Body of pancreas (tissue), 4 donors: ENCODE results near the gene MOBP. TPM values are rescaled to one million over a fixed set of nuclear protein-coding genes. Genes with fewer than 3 reads are reported as not detected.

Source experiments
- ATAC-seq: fragments of 150-250 bp; one replicate; pipeline ENCODE4 v1.9.1; 2016
- DNase-seq, 4 donors: peaks; one replicate each; pipeline ENCODE4 v3.0.0-alpha.2; 2019
- H3K27ac ChIP-seq, 4 donors: fragments of 200-600 bp; sonication (generic); 1 replicate in 3 of 4; 2 replicates in 1 of 4; pipeline versions ENCODE4 v1.5.1 to v1.6.1; 2016 to 2019; ENCODE audit warnings: mild to moderate bottlenecking in 1 of 4, mixed read lengths in 1 of 4, moderate library complexity in 1 of 4
- H3K27me3 ChIP-seq, 2 donors: fragments of 200-600 bp; sonication (generic); one replicate each; pipeline ENCODE4 v1.6.0; 2016; ENCODE audit warnings: mild to moderate bottlenecking in 1 of 2
- H3K36me3 ChIP-seq, 2 donors: fragments of 200-600 bp; sonication (generic); replicated peaks in 1 of 2; 2 replicates each; pipeline ENCODE4 v1.5.1; 2016; ENCODE audit warnings: low read depth in 2 of 2; ENCODE audit not compliant: insufficient read depth in 1 of 2
- H3K4me1 ChIP-seq: fragments of 200-600 bp; sonication (generic); one replicate; pipeline ENCODE4 v1.6.0; 2016
- H3K4me3 ChIP-seq, 2 donors: fragments of 200-600 bp; sonication (generic); 1 replicate in 1 of 2; 2 replicates in 1 of 2; pipeline ENCODE4 v1.5.1; 2016 to 2019
- H3K9me3 ChIP-seq, 3 donors: fragments of 200-600 bp; sonication (generic); 1 replicate in 2 of 3; 2 replicates in 1 of 3; pipeline ENCODE4 v1.5.1; 2016
- CTCF ChIP-seq, 7 experiments: fragments of 450-650 bp in 4 of 7; fragments of 200-600 bp in 3 of 7; sonication (generic) in 3 of 7; IDR thresholded peaks; one replicate each; pipeline ENCODE4 v1.5.1; 2016 to 2019; ENCODE audit warnings: antibody characterized with exemption in 7 of 7
- POLR2A ChIP-seq, 3 donors: fragments of 450-650 bp; IDR thresholded peaks; one replicate each; pipeline ENCODE4 v1.6.1; 2016; ENCODE audit warnings: antibody characterized with exemption in 3 of 3, mild to moderate bottlenecking in 2 of 3
- WGBS, 2 donors: methylation state at CpG; one replicate each; pipeline ENCODE4 v1.1.5; 2017; 5-methylcytosine and 5-hydroxymethylcytosine counted together
- intact Hi-C: fragments of 100-400 bp; cut with DNase I; formaldehyde crosslinking; loops from one replicate; pipeline ENCODE4 v1.15.1; 2023
- total RNA-seq, 2 donors: library from RNA; depleted of rRNA; stranded (reverse); fragments of >200 nt; gene quantifications; one replicate each; pipeline ENCODE4 v1.1.0, GENCODE V29; 2016

The MOBP gene
- total RNA-seq, 2 donors from 2014 or later: not detected

- no peak overlapping the region for H3K4me3 ChIP-seq
- H3K36me3 ChIP-seq: no peaks in the 10 kb centered on the region
- ATAC-seq (no peak), DNase-seq (peak in 1 of 4 donors; percentile 2)
- 80 to 91% methylated on average over 3 of the region's 3 CpGs for WGBS, 2 donors
- intact Hi-C loops: no loop called here
- no peak overlapping the region for H3K27ac ChIP-seq
- no peaks in the 10 kb centered on the region for H3K4me1 ChIP-seq
- no peaks in the 10 kb centered on the region for H3K27me3 ChIP-seq
- no peaks in the 10 kb centered on the region for H3K9me3 ChIP-seq
- no peak for TF ChIP-seq POLR2A (IDR thresholded peaks at IDR 0.05)
- no peak for TF ChIP-seq CTCF (IDR thresholded peaks at IDR 0.05)
Observed at GRCh38 chr3:39531665-39532064, 64.2 kb downstream of the MOBP start.

GRCh38 chr3:39532777-39533176, 65.3 kb downstream of the MOBP start:
- 61 to 64% methylated on average over 1 of the region's 1 CpG for WGBS, 2 donors
- Histone ChIP-seq H3K27me3 (no peaks in the 10 kb centered on the region), H3K27ac (no peak overlapping the region), H3K4me1 (no peaks in the 10 kb centered on the region), H3K36me3 (no peaks in the 10 kb centered on the region), H3K4me3 (no peak overlapping the region), H3K9me3 (no peaks in the 10 kb centered on the region)
- no peak for DNase-seq
- no peak for ATAC-seq
- intact Hi-C loops: no loop called here
- TF ChIP-seq POLR2A (IDR thresholded peaks at IDR 0.05) (no peak), CTCF (IDR thresholded peaks at IDR 0.05) (no peak)

GRCh38 chr3:39533226-39533625, 65.7 kb downstream of the MOBP start:
- DNase-seq (no peak), ATAC-seq (no peak)
- 23 to 35% methylated on average over 2 of the region's 2 CpGs for WGBS, 2 donors
- Histone ChIP-seq H3K4me3 (no peak overlapping the region), H3K27me3 (no peaks in the 10 kb centered on the region), H3K9me3 (no peaks in the 10 kb centered on the region), H3K27ac (no peak overlapping the region), H3K36me3 (no peaks in the 10 kb centered on the region), H3K4me1 (no peaks in the 10 kb centered on the region)
- TF ChIP-seq POLR2A (IDR thresholded peaks at IDR 0.05) (no peak), CTCF (IDR thresholded peaks at IDR 0.05) (no peak)
- intact Hi-C loops: no loop called here

- TF ChIP-seq CTCF (IDR thresholded peaks at IDR 0.05) (no peak), POLR2A (IDR thresholded peaks at IDR 0.05) (no peak)
- intact Hi-C loops: no loop called here
- Histone ChIP-seq H3K36me3 (no peaks in the 10 kb centered on the region), H3K4me1 (no peaks in the 10 kb centered on the region), H3K27ac (no peak overlapping the region), H3K9me3 (no peaks in the 10 kb centered on the region), H3K27me3 (no peaks in the 10 kb centered on the region), H3K4me3 (no peak overlapping the region)
- WGBS, 2 donors: 57 to 79% methylated on average over 1 of the region's 1 CpG
- ATAC-seq (no peak), DNase-seq (no peak)
Observed at GRCh38 chr3:39540162-39540921, 72.9 kb downstream of the MOBP start.

- intact Hi-C loops: no loop called here
- no peaks in the 10 kb centered on the region for H3K27me3 ChIP-seq
- TF ChIP-seq CTCF (IDR thresholded peaks at IDR 0.05) (no peak), POLR2A (IDR thresholded peaks at IDR 0.05) (no peak)
- WGBS, 2 donors: 54 to 59% methylated on average over 3 of the region's 3 CpGs
- no peak overlapping the region for H3K27ac ChIP-seq
- H3K36me3 ChIP-seq: no peaks in the 10 kb centered on the region
- H3K4me1 ChIP-seq: no peaks in the 10 kb centered on the region
- DNase-seq: no peak
- H3K9me3 ChIP-seq: no peaks in the 10 kb centered on the region
- no peak for ATAC-seq
- no peak overlapping the region for H3K4me3 ChIP-seq
Observed at GRCh38 chr3:39541442-39541841, 74.0 kb downstream of the MOBP start.
